Gastrocnemius medialis (tissue), 4 donors: Measurements from ENCODE around the gene ZCCHC24.

Source experiments
- POLR2A ChIP-seq, 2 donors: fragments of 450-650 bp; IDR thresholded peaks; one replicate each; pipeline ENCODE4 v1.6.1; 2017; ENCODE audit warnings: antibody characterized with exemption in 2 of 2, mild to moderate bottlenecking in 2 of 2, moderate library complexity in 2 of 2
- TF ChIP-seq, protein P1 (sequence below), 5 experiments: fragments of 450-650 bp in 3 of 5; fragments of 200-600 bp in 2 of 5; sonication (generic) in 2 of 5; IDR thresholded peaks in 4 of 5; conservative IDR thresholded peaks in 1 of 5; 1 replicate in 4 of 5; 2 replicates in 1 of 5; pipeline ENCODE4 v1.5.1; 2016 to 2019; ENCODE audit warnings: antibody characterized with exemption in 5 of 5, mild to moderate bottlenecking in 3 of 5, moderate library complexity in 3 of 5

- TF ChIP-seq, protein P1, sequence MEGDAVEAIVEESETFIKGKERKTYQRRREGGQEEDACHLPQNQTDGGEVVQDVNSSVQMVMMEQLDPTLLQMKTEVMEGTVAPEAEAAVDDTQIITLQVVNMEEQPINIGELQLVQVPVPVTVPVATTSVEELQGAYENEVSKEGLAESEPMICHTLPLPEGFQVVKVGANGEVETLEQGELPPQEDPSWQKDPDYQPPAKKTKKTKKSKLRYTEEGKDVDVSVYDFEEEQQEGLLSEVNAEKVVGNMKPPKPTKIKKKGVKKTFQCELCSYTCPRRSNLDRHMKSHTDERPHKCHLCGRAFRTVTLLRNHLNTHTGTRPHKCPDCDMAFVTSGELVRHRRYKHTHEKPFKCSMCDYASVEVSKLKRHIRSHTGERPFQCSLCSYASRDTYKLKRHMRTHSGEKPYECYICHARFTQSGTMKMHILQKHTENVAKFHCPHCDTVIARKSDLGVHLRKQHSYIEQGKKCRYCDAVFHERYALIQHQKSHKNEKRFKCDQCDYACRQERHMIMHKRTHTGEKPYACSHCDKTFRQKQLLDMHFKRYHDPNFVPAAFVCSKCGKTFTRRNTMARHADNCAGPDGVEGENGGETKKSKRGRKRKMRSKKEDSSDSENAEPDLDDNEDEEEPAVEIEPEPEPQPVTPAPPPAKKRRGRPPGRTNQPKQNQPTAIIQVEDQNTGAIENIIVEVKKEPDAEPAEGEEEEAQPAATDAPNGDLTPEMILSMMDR (IDR thresholded peaks at IDR 0.05 in 4 of 5, conservative IDR thresholded peaks at IDR 0.05 in 1 of 5), result no peak
- no peak for TF ChIP-seq POLR2A (IDR thresholded peaks at IDR 0.05)
Measured at GRCh38 chr10:79392020-79392398, 53.4 kb downstream of the ZCCHC24 start.
